GM12878 (cell line): ENCODE data around the gene OSBPL7. TPM values are rescaled to one million over a fixed set of nuclear protein-coding genes. Genes with fewer than 3 reads are reported as not detected.
A peak's percentile ranks its signal among the peaks of the same experiment; 100 is the strongest.

Experiments used
- ATAC-seq: fragments of 200-7000 bp; cut with Tn5 transposase; 3 replicates; pipeline ENCODE4 v1.9.1; 2020; ENCODE audit warnings: mild to moderate bottlenecking, moderate library complexity
- BruUV-seq: library from RNA; stranded (reverse); fragments of 400-500 nt; replicated peaks from 2 replicates; lab custom pipeline; 2021; lab: Mats Ljungman, UMichigan
- CTCF ChIA-PET: fragments of 300-600 bp; sonication (Branson Sonifier 250); formaldehyde crosslinking; extraction: SDS; loops from one replicate; lab custom pipeline; 2021; ENCODE audit warnings: inconsistent platforms; lab: Yijun Ruan, JAX
- POLR2A ChIA-PET: fragments of 350-600 bp; formaldehyde crosslinking; extraction: SDS; loops from one replicate; lab custom pipeline; 2021; ENCODE audit warnings: inconsistent platforms; lab: Charles Lee
- RAD21 ChIA-PET: fragments of 300-600 bp; sonication (Branson Sonifier 250); formaldehyde crosslinking; loops from one replicate; lab custom pipeline; 2023; ENCODE audit warnings: antibody characterized with exemption; ENCODE audit not compliant: unreplicated experiment; lab: Charles Lee
- SMC1A ChIA-PET: fragments of 300-600 bp; sonication (Branson Sonifier 250); formaldehyde crosslinking; loops from one replicate; lab custom pipeline; 2023; ENCODE audit not compliant: unreplicated experiment, uncharacterized antibody; lab: Charles Lee
- DNase-seq: peaks from one replicate; pipeline ENCODE4 v3.0.0-alpha.2; 2011; ENCODE audit warnings: low read depth, low spot score
- FAIRE-seq: peaks from 3 replicates; lab custom pipeline; 2011; peaks lifted over from hg19 to GRCh38; lab: Jason Lieb, UNC
- H2AFZ ChIP-seq: 2 replicates; pipeline ENCODE4 v1.6.0; 2011; ENCODE audit warnings: low read depth, low read length, control low read depth; ENCODE audit not compliant: control insufficient read depth
- H3K27ac ChIP-seq: 2 replicates; pipeline ENCODE4 v1.5.1; 2011; ENCODE audit warnings: control low read depth; ENCODE audit not compliant: control insufficient read depth, insufficient read depth
- H3K27me3 ChIP-seq, 2 experiments: replicated peaks in 1 of 2; 2 replicates each; pipeline versions ENCODE4 v1.6.0 to v1.6.1; 2011; ENCODE audit warnings: low read length in 1 of 2; ENCODE audit not compliant: control insufficient read depth in 2 of 2, insufficient read depth in 2 of 2
- H3K36me3 ChIP-seq, 2 experiments: 2 replicates each; pipeline ENCODE4 v1.5.1; 2011; ENCODE audit warnings: low read length in 1 of 2; ENCODE audit not compliant: control insufficient read depth in 2 of 2, insufficient read depth in 2 of 2
- H3K4me1 ChIP-seq: 2 replicates; pipeline ENCODE4 v1.6.1; 2011; ENCODE audit warnings: mild to moderate bottlenecking, low read length, moderate library complexity, mixed read lengths; ENCODE audit not compliant: control insufficient read depth, insufficient read depth
- H3K4me2 ChIP-seq: 2 replicates; pipeline ENCODE4 v1.6.0; 2011; ENCODE audit warnings: control low read depth; ENCODE audit not compliant: control insufficient read depth, insufficient read depth
- H3K4me3 ChIP-seq: fragments of 200-600 bp; sonication (generic); 2 replicates; pipeline ENCODE4 v1.5.1; 2016
- H3K79me2 ChIP-seq: 2 replicates; pipeline ENCODE4 v1.6.0; 2011; ENCODE audit warnings: low read length; ENCODE audit not compliant: control insufficient read depth, insufficient read depth
- H3K9ac ChIP-seq: 2 replicates; pipeline ENCODE4 v1.8.0; 2011; ENCODE audit warnings: low read length, control low read depth, mixed read lengths; ENCODE audit not compliant: control insufficient read depth, insufficient read depth
- H3K9me3 ChIP-seq: replicated peaks from 3 replicates; pipeline ENCODE4 v1.5.1; 2011; ENCODE audit warnings: mild to moderate bottlenecking, low read length; ENCODE audit not compliant: control insufficient read depth, insufficient read depth
- H4K20me1 ChIP-seq: 2 replicates; pipeline ENCODE4 v1.6.0; 2011; ENCODE audit not compliant: control insufficient read depth, insufficient read depth
- BMI1 ChIP-seq: fragments of 450-650 bp; IDR thresholded peaks from 2 replicates; pipeline ENCODE4 v1.6.1; 2016; ENCODE audit warnings: mild to moderate bottlenecking, moderate library complexity, borderline replicate concordance
- EED ChIP-seq: sonication (generic); IDR thresholded peaks from 2 replicates; pipeline ENCODE4 v1.6.1; 2016; ENCODE audit warnings: antibody characterized with exemption, low read depth
- MEF2B ChIP-seq: fragments of 450-650 bp; IDR thresholded peaks from 2 replicates; pipeline ENCODE4 v1.6.1; 2018; ENCODE audit warnings: mild to moderate bottlenecking, moderate library complexity; ENCODE audit not compliant: partially characterized antibody, poor library complexity, severe bottlenecking
- NBN ChIP-seq: fragments of 450-650 bp; IDR thresholded peaks from 2 replicates; pipeline ENCODE4 v1.6.1; 2016
- NR2F1 ChIP-seq: fragments of 450-650 bp; conservative IDR thresholded peaks from 2 replicates; pipeline ENCODE4 v1.6.1; 2017; ENCODE audit warnings: mild to moderate bottlenecking
- SIX5 ChIP-seq: IDR thresholded peaks from 2 replicates; pipeline ENCODE4 v1.6.1; 2011; ENCODE audit warnings: mild to moderate bottlenecking, low read depth, low read length, moderate library complexity; ENCODE audit not compliant: severe bottlenecking
- SREBF1 ChIP-seq: IDR thresholded peaks from 2 replicates; pipeline ENCODE4 v1.6.1; 2012; ENCODE audit warnings: mild to moderate bottlenecking, low read length
- TBL1XR1 ChIP-seq: IDR thresholded peaks from 2 replicates; pipeline ENCODE4 v1.6.1; 2012; ENCODE audit warnings: low read depth, low read length, improper control_type of control experiment
- ZNF24 ChIP-seq: fragments of 450-650 bp; IDR thresholded peaks from 2 replicates; pipeline ENCODE4 v1.6.1; 2017; ENCODE audit warnings: antibody characterized with exemption, mild to moderate bottlenecking
- WGBS: methylation state at CpG from one replicate; pipeline ENCODE4 v1.1.6; 2016; ENCODE audit warnings: low lambda C conversion rate; ENCODE audit not compliant: insufficient replicate concordance, insufficient coverage; ENCODE audit errors: missing lambda C conversion rate; 5-methylcytosine and 5-hydroxymethylcytosine counted together
- in situ Hi-C: fragments of 300-500 bp; cut with MboI; formaldehyde crosslinking; loops from 9 replicates; pipeline ENCODE4 v1.14.3; 2018; ENCODE audit warnings: mixed read lengths
- intact Hi-C: fragments of 100-400 bp; cut with micrococcal nuclease; formaldehyde crosslinking; loops from one replicate; pipeline ENCODE4 v1.14.2; 2022; ENCODE audit not compliant: unreplicated experiment
- polyA plus RNA-seq, 11 experiments: library from polyadenylated mRNA; depleted of rRNA in 4 of 11; unstranded in 6 of 11; stranded (reverse) in 5 of 11; fragments of >200 nt; fragmentation: Nextera tagmentation in 4 of 11; fragmentation: Illumina TruSeq in 1 of 11; extraction: Ambion mirVana in 4 of 11; extraction: Trizol in 1 of 11; gene quantifications; 1 replicate in 1 of 11; 2 replicates in 10 of 11; pipeline versions ENCODE4 v1.2.1 to v1.2.3, GENCODE V29; 2011 to 2016; ENCODE audit warnings: inconsistent platforms in 2 of 11, missing spikeins in 2 of 11, low read depth in 1 of 11
- total RNA-seq, 4 experiments: library from RNA; depleted of rRNA in 3 of 4; stranded (reverse); fragments of >200 nt in 3 of 4; fragmentation: Illumina TruSeq in 1 of 4; extraction: Trizol in 1 of 4; gene quantifications; 2 replicates each; pipeline versions ENCODE4 v1.2.1 to v1.2.3, GENCODE V29; 2013 to 2021

OSBPL7 gene
- total and polyA plus RNA-seq, 10 of the 15 experiments (the other 5 are each of a cell fraction or from before 2014, with no cell fraction given): 0.50 to 16.1 (median 6.7) TPM

GRCh38 chr17:47801906-47802305 is 19.7 kb downstream of the OSBPL7 start (continued):
- TF ChIP-seq NR2F1: no peak
- no peak for TF ChIP-seq TBL1XR1
- no peak for TF ChIP-seq BMI1

- H3K9ac ChIP-seq: no peak overlapping the region
- H3K9me3 ChIP-seq: no peaks in the 10 kb centered on the region
- no peak overlapping the region for H3K4me3 ChIP-seq
- 28% methylated on average over 4 of the region's 4 CpGs for WGBS
- ChIA-PET SMC1A (interaction anchor here (1.2 to 1.9 kb wide), 3 partner anchors 136 to 148 kb away, joined by 3 to 8 read pairs (median 4); no protein-coding TSS in a partner anchor), POLR2A (interaction anchor here (0.6 kb wide), 1 partner anchor 10 kb away, joined by 6 read pairs; no protein-coding TSS in a partner anchor), RAD21 (interaction anchor here (1.0 to 2.1 kb wide), 7 partner anchors 23 to 138 kb away, joined by 3 to 8 read pairs (median 3); no protein-coding TSS in a partner anchor), CTCF (interaction anchor here (0.6 to 2.1 kb wide), 15 partner anchors 13 to 217 kb away, joined by 3 to 17 read pairs (median 4); partner anchors contain the start of gene TBX21)
- BruUV-seq: no TSS peak
- H3K36me3 ChIP-seq: no peaks in the 10 kb centered on the region
- no peak for ATAC-seq
- no peak overlapping the region for H3K27ac ChIP-seq
- no peaks in the 10 kb centered on the region for H3K4me1 ChIP-seq
- DNase-seq: no peak
- no peak overlapping the region for H3K4me2 ChIP-seq
- H3K27me3 ChIP-seq: no peaks in the 10 kb centered on the region
- H3K79me2 ChIP-seq: no peaks in the 10 kb centered on the region
- no peak for TF ChIP-seq ZNF24
- no peak for TF ChIP-seq SIX5
- no peak for TF ChIP-seq EED
- peak; percentile 21 for TF ChIP-seq MEF2B
- no peak for TF ChIP-seq NBN
- TF ChIP-seq SREBF1: no peak
- H4K20me1 ChIP-seq: no peaks in the 10 kb centered on the region
- no peak overlapping the region for H2AFZ ChIP-seq
- intact Hi-C loops: no loop called here
- in situ Hi-C loops: loop anchor here (10.0 kb wide), 1 partner anchor 106 kb away; the partner anchor contains the start of gene TBKBP1
- no peak for FAIRE-seq
Measured at GRCh38 chr17:47801176-47801765, 20.3 kb downstream of the OSBPL7 start.
